ENCODE measurements around the gene IKBKG.
"Not testable (repeated sequence)": the region's sequence is repeated elsewhere in the genome, so short reads cannot be mapped to it uniquely, and the experiment has no call there.

IKBKG gene

GRCh38 chrX:154558896-154559295 is 11.5 kb downstream of the IKBKG start:
- not testable (repeated sequence) for DNase-seq (ENCODE audit: low spot score)

GRCh38 chrX:154560326-154560725 is 12.9 kb downstream of the IKBKG start:
- DNase-seq (ENCODE audit: low spot score) = not testable (repeated sequence)

GRCh38 chrX:154562295-154562694 is 14.9 kb downstream of the IKBKG start:
- not testable (repeated sequence) for DNase-seq (ENCODE audit: low spot score)

- DNase-seq (ENCODE audit: low spot score) = not testable (repeated sequence)
These were observed 22.9 kb downstream of the IKBKG start for GRCh38 chrX:154570361-154570760.

DNA sequence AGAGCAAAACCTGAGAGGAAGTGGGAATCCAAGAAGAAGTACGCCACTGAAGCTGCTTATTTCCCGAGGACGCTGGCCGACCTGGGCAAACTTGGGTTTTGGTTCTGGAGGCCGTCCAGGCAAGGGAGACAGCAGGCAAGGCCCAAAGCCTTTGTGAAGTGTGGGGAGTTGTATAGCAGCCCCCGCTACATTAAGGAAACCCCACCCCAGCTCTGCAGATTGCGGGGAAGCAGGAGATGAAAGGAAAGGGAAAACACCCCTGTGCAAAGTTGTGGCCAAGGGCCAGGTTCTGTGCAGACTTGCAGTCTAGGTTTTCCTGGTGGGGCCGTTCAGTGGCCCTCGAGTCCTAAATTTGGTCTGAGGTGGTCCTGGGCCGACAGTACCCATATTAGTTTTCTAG is 25.6 kb downstream of the IKBKG start:
- DNase-seq (ENCODE audit: low spot score) = not testable (repeated sequence)

DNA sequence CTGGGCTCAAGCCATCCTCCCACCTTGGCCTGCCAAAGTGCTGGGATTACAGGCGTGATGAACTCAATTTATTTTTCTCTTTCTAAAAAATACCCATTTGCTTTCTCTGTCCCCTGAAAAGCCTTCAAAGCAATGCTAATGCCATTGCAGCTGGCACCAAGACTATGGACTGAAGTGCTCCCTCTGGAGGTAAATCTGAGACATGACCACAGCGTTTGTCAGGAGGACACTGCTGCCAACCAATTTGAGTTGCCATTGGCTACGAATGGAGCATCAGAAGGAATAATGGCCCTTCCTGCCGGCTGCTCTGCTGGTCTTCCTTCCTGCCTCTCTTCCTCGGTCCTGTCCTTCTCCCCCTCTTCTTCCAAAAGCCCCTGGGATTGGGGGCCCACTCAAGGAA is 27.7 kb downstream of the IKBKG start:
- DNase-seq (ENCODE audit: low spot score) = not testable (repeated sequence)

GRCh38 chrX:154582994-154583393 is 35.6 kb downstream of the IKBKG start:
- DNase-seq (ENCODE audit: low spot score) = not testable (repeated sequence)

- DNase-seq (ENCODE audit: low spot score) = not testable (repeated sequence)
These were observed 37.3 kb downstream of the IKBKG start, which contains the start of gene CTAG1A for GRCh38 chrX:154584585-154585183. TSS of gene CTAG1A (plus strand) at chrX:154585133. CDS start at chrX:154585207, 74 bp downstream.

DNA sequence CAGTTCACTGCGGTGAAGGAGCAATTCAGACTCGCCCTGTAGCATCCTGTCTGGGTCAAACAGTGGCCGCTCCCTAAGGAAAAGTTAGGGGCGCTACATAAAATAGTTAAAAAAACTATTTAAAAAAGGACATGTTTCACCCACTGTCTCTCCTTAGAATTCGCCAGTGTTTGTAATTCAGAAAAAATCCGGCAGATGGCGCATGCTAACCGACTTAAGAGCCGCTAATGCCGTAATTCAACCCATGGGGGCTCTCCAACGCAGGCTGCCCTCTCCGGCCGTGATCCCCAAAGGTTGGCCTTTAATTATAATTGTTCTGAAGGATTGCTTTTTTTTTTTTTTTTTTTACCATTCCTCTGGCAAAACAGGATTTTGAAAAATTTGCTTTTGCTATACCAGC is 43.0 kb downstream of the IKBKG start:
- not testable (repeated sequence) for DNase-seq (ENCODE audit: low spot score)

- DNase-seq (ENCODE audit: low spot score) = no peak
These were observed 45.1 kb downstream of the IKBKG start for GRCh38 chrX:154592505-154592904.

DNA sequence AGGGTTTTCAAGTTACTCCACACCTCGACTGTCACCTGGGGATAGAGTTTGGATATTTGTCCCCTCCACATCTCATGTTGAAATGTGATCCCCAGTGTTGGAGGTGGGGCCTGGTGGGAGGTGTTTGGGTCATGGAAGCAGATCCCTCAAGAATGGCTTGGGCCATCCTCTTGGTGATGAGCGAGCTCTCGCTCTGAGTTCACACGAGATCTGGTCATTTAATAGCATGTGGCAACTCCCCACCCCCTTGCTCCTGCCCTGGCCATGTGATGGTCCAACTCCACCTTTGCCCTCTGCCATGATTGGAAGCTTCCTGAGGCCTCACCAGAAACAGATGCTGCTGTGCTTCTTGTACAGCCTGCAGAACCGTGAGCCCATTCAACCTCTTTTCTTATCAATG is 45.8 kb downstream of the IKBKG start:
- no peak for DNase-seq (ENCODE audit: low spot score)

DNA sequence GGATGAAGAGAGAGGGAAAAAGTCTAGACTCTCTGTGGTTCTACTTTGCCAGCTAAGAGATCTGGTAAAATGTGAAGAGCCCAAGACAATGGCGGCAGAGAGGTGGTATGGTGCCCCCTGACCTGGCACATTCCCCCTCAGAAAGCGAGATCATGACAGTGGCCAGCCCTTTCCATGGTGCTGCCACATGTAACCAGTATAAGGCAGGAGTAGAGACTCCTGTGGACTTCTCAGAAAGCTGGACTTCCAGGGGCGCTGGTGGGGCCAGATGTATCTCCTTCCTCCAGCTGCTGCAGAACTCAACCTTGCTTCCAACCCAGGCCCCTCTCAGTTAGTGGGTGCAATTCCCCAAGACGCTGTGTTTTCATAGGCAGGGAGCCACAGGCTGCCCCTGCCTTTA is 47.1 kb downstream of the IKBKG start:
- DNase-seq (ENCODE audit: low spot score) = no peak

GRCh38 chrX:154595559-154596249 is 48.3 kb downstream of the IKBKG start:
- DNase-seq (ENCODE audit: low spot score) = no peak

GRCh38 chrX:154596290-154596929 is 49.0 kb downstream of the IKBKG start:
- no peak for DNase-seq (ENCODE audit: low spot score)

DNA sequence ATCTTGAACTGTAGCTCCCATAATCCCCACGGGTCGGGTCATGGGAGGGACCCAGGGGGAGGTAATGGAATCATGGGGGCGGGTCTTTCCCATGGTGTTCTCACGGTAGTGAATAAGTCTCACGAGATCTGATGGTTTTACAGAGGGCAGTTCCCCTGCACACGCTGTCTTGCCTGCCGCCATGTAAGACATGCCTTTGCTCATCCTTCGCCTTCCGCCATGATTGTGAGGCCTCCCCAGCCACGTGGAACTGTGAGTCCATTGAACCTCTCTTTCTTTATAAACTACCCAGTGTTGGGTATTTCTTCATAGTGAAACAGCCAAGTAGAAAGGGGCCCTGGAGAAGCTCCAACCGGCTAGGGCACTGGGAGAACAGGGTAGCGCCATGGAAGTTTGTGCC is 49.8 kb downstream of the IKBKG start:
- DNase-seq (ENCODE audit: low spot score) = no peak

GRCh38 chrX:154598656-154599055 is 51.2 kb downstream of the IKBKG start:
- no peak for DNase-seq (ENCODE audit: low spot score)

- DNase-seq (ENCODE audit: low spot score) = no peak
These were observed 52.1 kb downstream of the IKBKG start for GRCh38 chrX:154599531-154599930.

DNA sequence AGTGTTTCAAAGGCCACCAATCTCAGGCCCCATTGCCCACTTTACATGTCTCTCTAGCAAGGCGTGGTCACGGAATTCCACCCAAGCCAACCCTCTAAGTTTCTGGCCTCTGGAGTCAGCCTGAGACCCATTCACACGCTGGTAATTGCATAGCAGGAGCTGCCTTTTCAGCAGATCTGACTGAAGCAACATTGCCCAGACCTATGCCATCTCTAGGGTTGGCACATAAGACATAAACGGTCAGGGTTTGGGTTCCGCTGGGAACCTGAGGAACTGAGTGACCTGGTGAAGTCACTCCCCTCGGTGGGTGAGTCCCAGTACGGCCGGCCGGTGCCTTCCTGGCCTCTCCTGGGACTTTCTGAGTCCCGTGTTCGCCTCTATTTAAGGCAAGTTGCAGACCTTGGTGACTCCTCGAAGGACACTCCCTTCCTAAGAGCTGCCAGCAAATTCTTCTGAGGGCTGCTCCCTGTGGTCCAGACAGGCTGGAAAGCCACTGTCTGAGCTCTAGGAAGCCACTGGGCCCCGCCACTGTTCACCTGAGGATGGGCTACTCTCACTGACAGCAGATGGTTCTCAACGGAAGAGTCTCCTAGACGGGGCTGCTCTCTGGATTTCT is 53.4 kb downstream of the IKBKG start:
- no peak for DNase-seq (ENCODE audit: low spot score)

- DNase-seq (ENCODE audit: low spot score) = no peak
These were observed 54.8 kb downstream of the IKBKG start for GRCh38 chrX:154602226-154602625.

- no peak for DNase-seq (ENCODE audit: low spot score)
These were observed 55.5 kb downstream of the IKBKG start for GRCh38 chrX:154602766-154603437.

- DNase-seq (ENCODE audit: low spot score) = no peak
These were observed 56.3 kb downstream of the IKBKG start for GRCh38 chrX:154603438-154604430.
